ENCODE results near the gene GP1BB. TPM values are rescaled to one million over a fixed set of nuclear protein-coding genes. Genes with fewer than 3 reads are reported as not detected.

GP1BB gene
- total RNA-seq, 4 donors from 2014 or later = 0.76 to 7.4 (median 6.4) TPM; not detected in 1

GRCh38 chr22:19762568-19763457 is 39.5 kb downstream of the GP1BB start:
- no peak overlapping the region for H3K4me3 ChIP-seq
- peaks cover 0 to 12% of the 10 kb centered on the region in 2 donors for H3K4me1 ChIP-seq
- no peaks in the 10 kb centered on the region for H3K36me3 ChIP-seq
- H3K9me3 ChIP-seq = no peaks in the 10 kb centered on the region
- DNase-seq = no peak
- peaks cover 11 to 40% of the 10 kb centered on the region in 2 donors for H3K27me3 ChIP-seq
- intact Hi-C loops (cut with DNase I; ENCODE audit: low total_unique reads) = no loop called here
- no peak overlapping the region for H3K27ac ChIP-seq
- TF ChIP-seq CTCF (IDR thresholded peaks at IDR 0.05) (no peak), POLR2A (IDR thresholded peaks at IDR 0.05) (no peak)

- peaks cover 11 to 49% of the 10 kb centered on the region in 2 donors for H3K27me3 ChIP-seq
- intact Hi-C loops (cut with DNase I; ENCODE audit: low total_unique reads) = no loop called here
Observed at GRCh38 chr22:19763458-19764298, 40.3 kb downstream of the GP1BB start.

GRCh38 chr22:19764299-19764593 is 40.9 kb downstream of the GP1BB start:
- intact Hi-C loops (cut with DNase I; ENCODE audit: low total_unique reads) = no loop called here
- Histone ChIP-seq H3K9me3 (no peaks in the 10 kb centered on the region), H3K27me3 (peaks cover 9 to 51% of the 10 kb centered on the region in 2 donors), H3K4me1 (peaks cover 0 to 10% of the 10 kb centered on the region in 2 donors), H3K27ac (no peak overlapping the region), H3K36me3 (no peaks in the 10 kb centered on the region), H3K4me3 (no peak overlapping the region)
- no peak for DNase-seq
- TF ChIP-seq POLR2A (IDR thresholded peaks at IDR 0.05) (no peak), CTCF (IDR thresholded peaks at IDR 0.05) (no peak)

More at GRCh38 chr22:19763458-19764298, 40.3 kb downstream of the GP1BB start:
- Histone ChIP-seq H3K9me3 (no peaks in the 10 kb centered on the region), H3K4me1 (peaks cover 0 to 12% of the 10 kb centered on the region in 2 donors), H3K36me3 (no peaks in the 10 kb centered on the region), H3K4me3 (no peak overlapping the region), H3K27ac (no peak overlapping the region)
- TF ChIP-seq CTCF (IDR thresholded peaks at IDR 0.05) (no peak), POLR2A (IDR thresholded peaks at IDR 0.05) (no peak)
- no peak for DNase-seq

GRCh38 chr22:19764636-19765476 is 41.5 kb downstream of the GP1BB start:
- no peak overlapping the region for H3K27ac ChIP-seq
- H3K27me3 ChIP-seq = peaks cover 7 to 49% of the 10 kb centered on the region in 2 donors
- intact Hi-C loops (cut with DNase I; ENCODE audit: low total_unique reads) = no loop called here
- no peak for DNase-seq
- no peak overlapping the region for H3K4me3 ChIP-seq
- no peaks in the 10 kb centered on the region for H3K36me3 ChIP-seq
- no peaks in the 10 kb centered on the region for H3K9me3 ChIP-seq
- TF ChIP-seq POLR2A (IDR thresholded peaks at IDR 0.05) (no peak), CTCF (IDR thresholded peaks at IDR 0.05) (no peak)
- peaks cover 0 to 4% of the 10 kb centered on the region in 2 donors for H3K4me1 ChIP-seq
